HG02943 (cell line): ENCODE data around the gene PIP5K1B.

ENCODE experiments used
- ATAC-seq: cut with Tn5 transposase; IDR thresholded peaks from one replicate; pipeline ENCODE4 v1.9.1; 2021; ENCODE audit warnings: mild to moderate bottlenecking, low read depth, moderate library complexity; ENCODE audit not compliant: unreplicated experiment

Gene PIP5K1B

GRCh38 chr9:68895741-68896478 lies 190.9 kb downstream of the PIP5K1B start:
- ATAC-seq: peak; percentile 72

- no peak for ATAC-seq
These were observed 191.4 kb downstream of the PIP5K1B start for GRCh38 chr9:68896486-68896885.

- ATAC-seq: no peak
These were observed 192.6 kb downstream of the PIP5K1B start for GRCh38 chr9:68897577-68898145.

- ATAC-seq: no peak
These were observed 193.9 kb downstream of the PIP5K1B start for GRCh38 chr9:68898781-68899439.

- no peak for ATAC-seq
These were observed 199.4 kb downstream of the PIP5K1B start for GRCh38 chr9:68904454-68904853.

- ATAC-seq: no peak
These were observed 200.1 kb downstream of the PIP5K1B start for GRCh38 chr9:68905129-68905528.

- ATAC-seq: no peak
These were observed 202.9 kb downstream of the PIP5K1B start for GRCh38 chr9:68907910-68908309.

- no peak for ATAC-seq
These were observed 207.5 kb downstream of the PIP5K1B start for GRCh38 chr9:68912561-68912960.

GRCh38 chr9:68913054-68913453 lies 208.0 kb downstream of the PIP5K1B start:
- ATAC-seq: no peak

GRCh38 chr9:68914751-68915150 lies 209.7 kb downstream of the PIP5K1B start:
- ATAC-seq: no peak

- ATAC-seq: no peak
These were observed 214.6 kb downstream of the PIP5K1B start for GRCh38 chr9:68919661-68920060.

GRCh38 chr9:68920921-68921320 lies 215.9 kb downstream of the PIP5K1B start:
- no peak for ATAC-seq

- no peak for ATAC-seq
These were observed 218.4 kb downstream of the PIP5K1B start for GRCh38 chr9:68923480-68923879.

GRCh38 chr9:68925175-68925574 lies 220.1 kb downstream of the PIP5K1B start:
- no peak for ATAC-seq

- ATAC-seq: no peak
These were observed 222.1 kb downstream of the PIP5K1B start for GRCh38 chr9:68927165-68927564.

GRCh38 chr9:68931821-68932220 lies 226.8 kb downstream of the PIP5K1B start:
- no peak for ATAC-seq

- ATAC-seq: no peak
These were observed 227.4 kb downstream of the PIP5K1B start for GRCh38 chr9:68932458-68932857.

- ATAC-seq: peak; percentile 88
These were observed 228.6 kb downstream of the PIP5K1B start for GRCh38 chr9:68933434-68934328.

GRCh38 chr9:68934329-68934644 lies 229.2 kb downstream of the PIP5K1B start:
- ATAC-seq: no peak

GRCh38 chr9:68940573-68940972 lies 235.5 kb downstream of the PIP5K1B start:
- no peak for ATAC-seq
